IMR-90 (cell line): ENCODE measurements around the gene YIPF1. TPM values are rescaled to one million over a fixed set of nuclear protein-coding genes. Genes with fewer than 3 reads are reported as not detected.

Experiments used
- ATAC-seq: fragments of 200-7000 bp; cut with Tn5 transposase; 2 replicates; pipeline ENCODE4 v1.9.1; 2020; ENCODE audit warnings: low read depth, mild to moderate bottlenecking, moderate library complexity
- BruUV-seq: library from RNA; stranded (reverse); fragments of 400-500 nt; replicated peaks from 2 replicates; lab custom pipeline; 2021; lab: Mats Ljungman, UMichigan
- CTCF ChIA-PET: fragments of 300-600 bp; formaldehyde crosslinking; extraction: SDS; loops from one replicate; lab custom pipeline; 2021; ENCODE audit warnings: antibody characterized with exemption; lab: Yijun Ruan, JAX
- POLR2A ChIA-PET: fragments of 300-600 bp; sonication (Branson Sonifier 250); formaldehyde crosslinking; loops from one replicate; lab custom pipeline; 2022; ENCODE audit warnings: antibody characterized with exemption; ENCODE audit not compliant: unreplicated experiment; lab: Charles Lee
- DNase-seq: peaks from one replicate; pipeline ENCODE4 v3.0.0; 2013
- H2AFZ ChIP-seq: replicated peaks from 2 replicates; pipeline ENCODE3; 2013; ENCODE audit warnings: low read length, mild to moderate bottlenecking; ENCODE audit not compliant: poor library complexity
- H2AK5ac ChIP-seq: 2 replicates; pipeline ENCODE4 v1.6.1; 2013; ENCODE audit warnings: low read depth, low read length, inconsistent platforms
- H2AK9ac ChIP-seq: replicated peaks from 2 replicates; pipeline ENCODE3; 2013; ENCODE audit warnings: mild to moderate bottlenecking, low read depth, low read length, moderate library complexity; ENCODE audit not compliant: poor library complexity
- H2BK120ac ChIP-seq: 2 replicates; pipeline ENCODE4 v1.6.1; 2013; ENCODE audit warnings: low read depth, low read length, inconsistent platforms
- H2BK15ac ChIP-seq: 3 replicates; pipeline ENCODE4 v1.6.1; 2013; ENCODE audit warnings: low read depth, low read length, inconsistent platforms
- H2BK20ac ChIP-seq: 2 replicates; pipeline ENCODE4 v1.6.1; 2013; ENCODE audit warnings: low read depth, mild to moderate bottlenecking, inconsistent platforms, low read length, moderate library complexity
- H2BK5ac ChIP-seq: 2 replicates; pipeline ENCODE4 v1.6.1; 2013; ENCODE audit warnings: mild to moderate bottlenecking, low read depth, low read length, inconsistent platforms; ENCODE audit not compliant: poor library complexity, severe bottlenecking
- H3K14ac ChIP-seq: replicated peaks from 2 replicates; pipeline ENCODE4 v1.6.1; 2013; ENCODE audit warnings: low read depth, low read length, inconsistent platforms
- H3K18ac ChIP-seq: 2 replicates; pipeline ENCODE4 v1.6.1; 2013; ENCODE audit warnings: low read depth, low read length, control low read depth
- H3K23ac ChIP-seq: 2 replicates; pipeline ENCODE4 v1.6.1; 2013; ENCODE audit warnings: low read depth, low read length, inconsistent platforms
- H3K27ac ChIP-seq: 2 replicates; pipeline ENCODE4 v1.5.1; 2013; ENCODE audit warnings: mild to moderate bottlenecking, control low read depth, low read length; ENCODE audit not compliant: insufficient read depth
- H3K27me3 ChIP-seq: 2 replicates; pipeline ENCODE4 v1.6.1; 2013; ENCODE audit warnings: low read length; ENCODE audit not compliant: control insufficient read depth, insufficient read depth
- H3K36me3 ChIP-seq: 2 replicates; pipeline ENCODE4 v1.6.1; 2013; ENCODE audit warnings: low read length, mixed read lengths; ENCODE audit not compliant: control insufficient read depth, insufficient read depth
- H3K4ac ChIP-seq: 2 replicates; pipeline ENCODE4 v1.6.1; 2013; ENCODE audit warnings: low read depth, low read length, inconsistent platforms
- H3K4me1 ChIP-seq: 2 replicates; pipeline ENCODE4 v1.6.1; 2013; ENCODE audit warnings: low read length, mixed read lengths; ENCODE audit not compliant: control insufficient read depth, insufficient read depth
- H3K4me2 ChIP-seq: 2 replicates; pipeline ENCODE4 v1.6.1; 2013; ENCODE audit warnings: low read depth, mild to moderate bottlenecking, control low read depth, low read length, moderate library complexity
- H3K4me3 ChIP-seq: 2 replicates; pipeline ENCODE4 v1.5.1; 2013; ENCODE audit warnings: low read depth, mild to moderate bottlenecking, control low read depth, low read length, moderate library complexity; ENCODE audit not compliant: insufficient read depth
- H3K56ac ChIP-seq: 2 replicates; pipeline ENCODE4 v1.6.1; 2013; ENCODE audit warnings: low read length, inconsistent platforms; ENCODE audit not compliant: insufficient read depth; ENCODE audit errors: extremely low read depth
- H3K79me1 ChIP-seq, 2 experiments: 2 replicates each; pipeline ENCODE4 v1.6.1; 2013; ENCODE audit warnings: low read length in 2 of 2, inconsistent platforms in 1 of 2, low read depth in 1 of 2
- H3K9ac ChIP-seq: 2 replicates; pipeline ENCODE4 v1.6.1; 2013; ENCODE audit warnings: low read depth, low read length, control low read depth
- H3K9me1 ChIP-seq: 2 replicates; pipeline ENCODE4 v1.6.1; 2013; ENCODE audit warnings: low read length, inconsistent platforms; ENCODE audit not compliant: insufficient read depth
- H3K9me3 ChIP-seq: 2 replicates; pipeline ENCODE4 v1.6.1; 2013; ENCODE audit warnings: low read length; ENCODE audit not compliant: control insufficient read depth, insufficient read depth
- H4K20me1 ChIP-seq: 2 replicates; pipeline ENCODE4 v1.6.1; 2013; ENCODE audit warnings: low read length, inconsistent platforms; ENCODE audit not compliant: insufficient read depth
- H4K5ac ChIP-seq: 2 replicates; pipeline ENCODE4 v1.6.1; 2013; ENCODE audit warnings: mild to moderate bottlenecking, low read depth, low read length, control low read depth
- H4K8ac ChIP-seq, 2 experiments: 2 replicates each; pipeline ENCODE4 v1.6.1; 2013; ENCODE audit warnings: low read depth in 2 of 2, low read length in 2 of 2, control low read depth in 1 of 2, inconsistent platforms in 1 of 2
- H4K91ac ChIP-seq: 2 replicates; pipeline ENCODE4 v1.6.1; 2013; ENCODE audit warnings: low read depth, low read length, inconsistent platforms; ENCODE audit not compliant: insufficient read depth
- BHLHE40 ChIP-seq: fragments of 150-350 bp; IDR thresholded peaks from 2 replicates; pipeline ENCODE4 v1.6.1; 2016; ENCODE audit warnings: mild to moderate bottlenecking, low read depth, low read length
- CEBPB ChIP-seq: IDR thresholded peaks from 2 replicates; pipeline ENCODE4 v1.6.1; 2012; ENCODE audit warnings: low read depth, low read length, improper control_type of control experiment
- CHD1 ChIP-seq: IDR thresholded peaks from 2 replicates; pipeline ENCODE4 v1.6.1; 2012; ENCODE audit warnings: low read depth, low read length, improper control_type of control experiment
- ELK1 ChIP-seq: fragments of 150-350 bp; IDR thresholded peaks from 2 replicates; pipeline ENCODE4 v1.6.1; 2016; ENCODE audit warnings: low read depth, mild to moderate bottlenecking, low read length, moderate library complexity, borderline replicate concordance
- FOS ChIP-seq: fragments of 150-350 bp; IDR thresholded peaks from 2 replicates; pipeline ENCODE4 v1.6.1; 2016; ENCODE audit warnings: low read depth, low read length
- MAFK ChIP-seq: IDR thresholded peaks from 2 replicates; pipeline ENCODE4 v1.6.1; 2012; ENCODE audit warnings: low read depth, low read length, improper control_type of control experiment
- MAZ ChIP-seq: IDR thresholded peaks from 2 replicates; pipeline ENCODE4 v1.6.1; 2012; ENCODE audit warnings: low read depth, mild to moderate bottlenecking, low read length, improper control_type of control experiment, moderate library complexity, borderline replicate concordance
- MXI1 ChIP-seq: IDR thresholded peaks from 2 replicates; pipeline ENCODE4 v1.6.1; 2012; ENCODE audit warnings: low read depth, mild to moderate bottlenecking, low read length, moderate library complexity, borderline replicate concordance
- NFE2L2 ChIP-seq: fragments of 150-350 bp; IDR thresholded peaks from 2 replicates; pipeline ENCODE4 v1.6.1; 2016; ENCODE audit warnings: low read depth, mild to moderate bottlenecking, low read length
- POLR2A ChIP-seq: IDR thresholded peaks from 2 replicates; pipeline ENCODE4 v1.6.1; 2012; ENCODE audit warnings: mild to moderate bottlenecking, low read depth, low read length
- RAD21 ChIP-seq: IDR thresholded peaks from 2 replicates; pipeline ENCODE4 v1.6.1; 2012; ENCODE audit warnings: low read length, improper control_type of control experiment
- RCOR1 ChIP-seq: IDR thresholded peaks from 2 replicates; pipeline ENCODE4 v1.6.1; 2012; ENCODE audit warnings: mild to moderate bottlenecking, low read length, improper control_type of control experiment; ENCODE audit not compliant: insufficient replicate concordance
- RFX5 ChIP-seq: IDR thresholded peaks from 2 replicates; pipeline ENCODE4 v1.8.0; 2012; ENCODE audit warnings: low read depth, mild to moderate bottlenecking, low read length, moderate library complexity
- SMC3 ChIP-seq: fragments of 150-350 bp; IDR thresholded peaks from 2 replicates; pipeline ENCODE4 v1.6.1; 2016; ENCODE audit warnings: low read depth, mild to moderate bottlenecking, antibody characterized with exemption, low read length, moderate library complexity
- USF2 ChIP-seq: fragments of 150-350 bp; IDR thresholded peaks from 2 replicates; pipeline ENCODE4 v1.6.1; 2017; ENCODE audit warnings: mild to moderate bottlenecking, antibody characterized with exemption, low read length, low read depth
- WGBS, 2 experiments: methylation state at CpG; one replicate each; pipeline versions ENCODE4 v1.1.5 to v1.1.7; 2013; ENCODE audit warnings: missing lambda C conversion rate in 2 of 2; ENCODE audit not compliant: insufficient read length in 1 of 2; ENCODE audit errors: extremely low coverage in 2 of 2; 5-methylcytosine and 5-hydroxymethylcytosine counted together
- dilution Hi-C: fragments of 300-500 bp; cut with HindIII; formaldehyde crosslinking; loops from one replicate; pipeline ENCODE4 v1.14.3; 2018; ENCODE audit warnings: low sequenced_read_pairs; ENCODE audit not compliant: unreplicated experiment
- in situ Hi-C: fragments of 300-500 bp; cut with MboI; formaldehyde crosslinking; loops from 3 replicates; pipeline ENCODE4 v1.14.3; 2019; ENCODE audit warnings: low sequenced_read_pairs, inconsistent platforms, mixed read lengths
- intact Hi-C: fragments of 100-400 bp; cut with micrococcal nuclease; formaldehyde crosslinking; loops from 2 replicates; pipeline ENCODE4 v1.10.0; 2022
- polyA plus RNA-seq, 3 experiments: library from polyadenylated mRNA; depleted of rRNA; stranded (reverse); fragments of >200 nt; gene quantifications; 2 replicates each; pipeline ENCODE4 v1.2.3, GENCODE V29; 2012; ENCODE audit warnings: low replicate concordance in 1 of 3
- total RNA-seq: library from RNA; depleted of rRNA; stranded (reverse); fragments of >200 nt; gene quantifications from 2 replicates; pipeline ENCODE4 v1.2.3, GENCODE V29; 2012
- TF ChIP-seq, protein P1 (sequence below): conservative IDR thresholded peaks from 2 replicates; pipeline ENCODE4 v1.5.1; 2012; ENCODE audit warnings: mild to moderate bottlenecking, low read depth, low read length, improper control_type of control experiment

YIPF1 gene
- total and polyA plus RNA-seq, 2 of the 4 experiments (the other 2 are of a cell fraction), result 23.7 to 35.3 TPM

GRCh38 chr1:53891018-53891417 lies 1.4 kb upstream of the YIPF1 start:
- no peak overlapping the region for H3K14ac ChIP-seq
- DNase-seq, result no peak
- H3K27ac ChIP-seq, result no peak overlapping the region
- H3K9ac ChIP-seq, result no peak overlapping the region
- H4K8ac ChIP-seq, result no peak overlapping the region
- H2BK120ac ChIP-seq, result no peak overlapping the region; the same call in 1 of the 2 replicates
- in situ Hi-C loops, result no loop called here
- H3K36me3 ChIP-seq, result peaks cover 5% of the 10 kb centered on the region; the same call in 1 of the 2 replicates
- no peak overlapping the region for H2BK20ac ChIP-seq
- no peak for ATAC-seq
- H2BK5ac ChIP-seq, result no peak overlapping the region
- H2AK5ac ChIP-seq, result no peak overlapping the region; the same call in 1 of the 2 replicates
- ChIA-PET CTCF (no interaction called here), POLR2A (no interaction called here)
- H3K27me3 ChIP-seq, result no peaks in the 10 kb centered on the region
- H3K4ac ChIP-seq, result no peak overlapping the region
- 100% methylated on average over 2 of the region's 2 CpGs; no CpG with 5 or more reads in 1 of the 2 experiments for WGBS, 2 experiments
- no peaks in the 10 kb centered on the region for H4K20me1 ChIP-seq
- dilution Hi-C loops, result no loop called here
- no peak overlapping the region for H3K56ac ChIP-seq
- no peaks in the 10 kb centered on the region for H3K9me3 ChIP-seq
- no peak overlapping the region for H3K23ac ChIP-seq
- no peak overlapping the region for H3K18ac ChIP-seq
- no peak overlapping the region for H4K5ac ChIP-seq
- H2BK15ac ChIP-seq, result 0 out of 3 replicates have a peak overlapping the region, but pooled peaks have one; percentile 28
- peaks cover 3% of the 10 kb centered on the region for H3K4me1 ChIP-seq
- no peak overlapping the region for H3K4me2 ChIP-seq
- H2AFZ ChIP-seq, result no peak overlapping the region
- H3K79me1 ChIP-seq, result peaks cover 5 to 9% of the 10 kb centered on the region in 2 experiments
- no TSS peak for BruUV-seq
- H3K9me1 ChIP-seq, result peaks cover 10% of the 10 kb centered on the region; the same call in 1 of the 2 replicates
- H2AK9ac ChIP-seq, result no peak overlapping the region
- no peak for TF ChIP-seq CEBPB
- no peak for TF ChIP-seq SMC3
- TF ChIP-seq NFE2L2, result no peak
- TF ChIP-seq MXI1, result no peak
- no peak for TF ChIP-seq CHD1
- TF ChIP-seq RFX5, result no peak
- no peak for TF ChIP-seq RCOR1
- TF ChIP-seq POLR2A, result no peak
- TF ChIP-seq FOS, result no peak
- TF ChIP-seq ELK1, result no peak
- no peak for TF ChIP-seq MAZ
- TF ChIP-seq, protein P1, sequence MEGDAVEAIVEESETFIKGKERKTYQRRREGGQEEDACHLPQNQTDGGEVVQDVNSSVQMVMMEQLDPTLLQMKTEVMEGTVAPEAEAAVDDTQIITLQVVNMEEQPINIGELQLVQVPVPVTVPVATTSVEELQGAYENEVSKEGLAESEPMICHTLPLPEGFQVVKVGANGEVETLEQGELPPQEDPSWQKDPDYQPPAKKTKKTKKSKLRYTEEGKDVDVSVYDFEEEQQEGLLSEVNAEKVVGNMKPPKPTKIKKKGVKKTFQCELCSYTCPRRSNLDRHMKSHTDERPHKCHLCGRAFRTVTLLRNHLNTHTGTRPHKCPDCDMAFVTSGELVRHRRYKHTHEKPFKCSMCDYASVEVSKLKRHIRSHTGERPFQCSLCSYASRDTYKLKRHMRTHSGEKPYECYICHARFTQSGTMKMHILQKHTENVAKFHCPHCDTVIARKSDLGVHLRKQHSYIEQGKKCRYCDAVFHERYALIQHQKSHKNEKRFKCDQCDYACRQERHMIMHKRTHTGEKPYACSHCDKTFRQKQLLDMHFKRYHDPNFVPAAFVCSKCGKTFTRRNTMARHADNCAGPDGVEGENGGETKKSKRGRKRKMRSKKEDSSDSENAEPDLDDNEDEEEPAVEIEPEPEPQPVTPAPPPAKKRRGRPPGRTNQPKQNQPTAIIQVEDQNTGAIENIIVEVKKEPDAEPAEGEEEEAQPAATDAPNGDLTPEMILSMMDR, result no peak
- TF ChIP-seq USF2, result no peak
- no peak for TF ChIP-seq BHLHE40
- TF ChIP-seq RAD21, result no peak
- TF ChIP-seq MAFK, result no peak
- H4K91ac ChIP-seq, result 0 out of 2 replicates have a peak overlapping the region, but pooled peaks have one; percentile 12
- intact Hi-C loops, result no loop called here
- no peak overlapping the region for H3K4me3 ChIP-seq
